Activated CD4-positive, CD25-positive, alpha-beta regulatory T cell (primary cell): ENCODE data around the gene SPSB2.
A peak's percentile ranks its signal among the peaks of the same experiment; 100 is the strongest.
"Not testable (repeated sequence)": the region's sequence is repeated elsewhere in the genome, so short reads cannot be mapped to it uniquely, and the experiment has no call there.

Source experiments
- DNase-seq, 4 experiments: peaks; one replicate each; lab custom pipeline; 2025; lab: John Stamatoyannopoulos, UW

Gene SPSB2, protein sequence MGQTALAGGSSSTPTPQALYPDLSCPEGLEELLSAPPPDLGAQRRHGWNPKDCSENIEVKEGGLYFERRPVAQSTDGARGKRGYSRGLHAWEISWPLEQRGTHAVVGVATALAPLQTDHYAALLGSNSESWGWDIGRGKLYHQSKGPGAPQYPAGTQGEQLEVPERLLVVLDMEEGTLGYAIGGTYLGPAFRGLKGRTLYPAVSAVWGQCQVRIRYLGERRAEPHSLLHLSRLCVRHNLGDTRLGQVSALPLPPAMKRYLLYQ

GRCh38 chr12:6873094-6874014 is at the start of gene SPSB2:
Gene SPSB2 (minus strand): TSS chr12:6873303. CDS start chr12:6872901, 402 bp downstream.
- DNase-seq, result peak; percentile 98 to 99 (median 98)

- DNase-seq, result no peak
These were observed 49.2 kb upstream of the SPSB2 start for GRCh38 chr12:6921996-6922946.

- no peak for DNase-seq
These were observed 48.4 kb upstream of the SPSB2 start for GRCh38 chr12:6921539-6921938.

- no peak for DNase-seq
These were observed 46.5 kb upstream of the SPSB2 start for GRCh38 chr12:6919588-6919987.

DNA sequence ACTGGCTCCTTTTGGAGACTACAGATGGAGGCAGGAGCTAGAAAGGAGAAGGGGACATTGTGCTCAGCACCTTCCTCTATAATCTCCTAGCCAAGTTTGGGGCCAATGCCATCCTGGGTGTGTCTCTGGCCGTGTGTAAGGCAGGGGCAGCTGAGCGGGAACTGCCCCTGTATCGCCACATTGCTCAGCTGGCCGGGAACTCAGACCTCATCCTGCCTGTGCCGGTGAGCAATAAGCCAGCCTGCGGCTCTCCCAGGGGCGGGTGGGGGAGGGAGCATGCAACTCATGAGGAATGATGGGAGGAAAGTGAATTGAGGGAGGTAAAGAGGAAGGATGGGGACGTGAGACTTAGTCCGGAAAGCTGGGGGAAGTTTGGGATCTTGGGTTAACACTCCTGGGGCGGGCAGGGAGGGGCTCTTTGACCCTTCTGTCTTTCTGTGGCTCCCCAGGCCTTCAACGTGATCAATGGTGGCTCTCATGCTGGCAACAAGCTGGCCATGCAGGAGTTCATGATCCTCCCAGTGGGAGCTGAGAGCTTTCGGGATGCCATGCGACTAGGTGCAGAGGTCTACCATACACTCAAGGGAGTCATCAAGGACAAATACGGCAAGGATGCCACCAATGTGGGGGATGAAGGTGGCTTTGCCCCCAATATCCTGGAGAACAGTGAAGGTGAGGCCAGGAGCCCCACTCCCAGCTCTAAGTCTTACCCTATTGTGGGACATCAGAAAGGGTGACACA is 44.6 kb upstream of the SPSB2 start:
- no peak for DNase-seq

- no peak for DNase-seq
These were observed 43.5 kb upstream of the SPSB2 start for GRCh38 chr12:6916426-6917200.

DNA sequence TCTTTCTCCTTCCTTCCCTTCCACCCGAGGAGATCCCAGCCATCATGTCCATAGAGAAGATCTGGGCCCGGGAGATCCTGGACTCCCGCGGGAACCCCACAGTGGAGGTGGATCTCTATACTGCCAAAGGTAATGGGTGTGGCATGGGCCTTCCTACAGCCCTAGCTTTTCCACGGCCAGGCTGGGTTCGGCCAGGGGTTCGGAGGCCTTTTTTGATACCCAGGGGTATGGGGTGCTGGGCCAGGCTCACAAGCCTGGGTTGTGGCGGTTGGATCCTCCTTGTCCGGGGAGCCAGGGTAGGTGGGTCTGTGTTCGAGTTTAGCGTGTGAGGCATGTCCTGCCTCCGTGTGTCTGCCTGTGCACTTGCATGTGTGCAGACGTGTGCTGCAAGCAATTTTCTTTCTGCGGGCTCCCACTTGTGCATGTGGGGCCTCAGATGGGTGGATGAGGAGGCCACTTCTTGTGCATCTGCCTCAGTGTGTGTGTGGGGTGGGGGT is 42.7 kb upstream of the SPSB2 start:
- no peak for DNase-seq

GRCh38 chr12:6914947-6915788 is 42.1 kb upstream of the SPSB2 start:
- DNase-seq, result no peak

DNA sequence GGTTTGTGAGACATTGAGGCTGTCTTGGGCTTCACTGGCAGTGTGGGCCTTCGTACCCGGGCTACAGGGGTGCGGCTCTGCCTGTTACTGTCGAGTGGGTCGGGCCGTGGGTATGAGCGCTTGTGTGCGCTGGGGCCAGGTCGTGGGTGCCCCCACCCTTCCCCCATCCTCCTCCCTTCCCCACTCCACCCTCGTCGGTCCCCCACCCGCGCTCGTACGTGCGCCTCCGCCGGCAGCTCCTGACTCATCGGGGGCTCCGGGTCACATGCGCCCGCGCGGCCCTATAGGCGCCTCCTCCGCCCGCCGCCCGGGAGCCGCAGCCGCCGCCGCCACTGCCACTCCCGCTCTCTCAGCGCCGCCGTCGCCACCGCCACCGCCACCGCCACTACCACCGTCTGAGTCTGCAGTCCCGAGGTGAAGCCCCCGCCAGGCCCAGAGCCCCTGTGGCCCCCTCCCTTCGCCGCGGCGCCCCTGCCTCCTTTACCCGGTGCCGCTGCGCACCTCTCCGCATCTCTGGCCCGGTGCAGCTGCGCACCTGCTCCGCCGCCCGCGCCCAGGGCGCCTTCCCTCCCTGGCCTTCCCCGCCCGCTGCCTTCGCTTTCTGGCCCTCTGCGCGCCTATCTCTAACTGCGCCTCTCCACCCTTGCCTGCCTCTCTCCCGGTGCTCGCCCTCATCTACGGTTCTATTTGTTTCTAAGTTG is 41.3 kb upstream of the SPSB2 start, which contains the start of gene ENO2:
TSS of gene ENO2 (plus strand) at position 335 of the 701 bp plus-strand sequence. CDS start 1,253 bp downstream, outside the sequence.
- peak; percentile 53 to 79 (median 70) for DNase-seq

DNA sequence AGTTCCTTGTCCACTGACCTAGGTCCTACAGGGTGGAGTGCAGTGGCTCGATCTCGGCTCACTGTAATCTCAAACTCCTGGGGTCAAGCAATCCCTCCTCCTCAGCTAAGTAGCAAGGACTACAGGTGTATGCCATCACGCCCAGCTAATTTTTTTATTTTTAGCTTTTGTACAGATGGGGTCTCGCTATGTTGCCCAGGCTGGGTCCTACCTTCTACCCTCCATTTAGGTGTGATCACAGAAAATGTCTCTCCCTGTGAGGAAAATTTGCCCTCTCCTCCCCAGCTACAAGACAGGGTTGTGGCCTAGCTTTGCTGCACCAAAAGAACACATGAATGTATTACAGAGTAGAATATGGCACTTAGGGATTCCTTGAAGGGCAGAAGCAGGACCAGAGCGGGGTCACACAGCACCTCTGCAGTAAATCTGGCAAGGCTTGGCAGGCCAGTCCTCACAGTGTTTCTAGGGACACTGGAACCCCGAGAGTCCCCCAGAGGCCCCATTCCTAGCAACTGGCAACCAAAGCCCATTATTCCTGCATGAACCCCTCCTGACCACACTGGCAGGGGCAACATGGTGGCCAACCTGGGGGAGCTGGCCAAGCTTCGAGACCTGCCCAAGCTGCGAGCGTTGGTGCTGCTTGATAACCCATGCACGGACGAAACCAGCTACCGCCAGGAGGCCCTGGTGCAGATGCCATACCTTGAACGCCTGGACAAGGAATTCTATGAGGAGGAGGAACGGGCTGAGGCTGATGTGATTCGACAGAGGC is 39.2 kb upstream of the SPSB2 start:
- DNase-seq, result no peak

DNA sequence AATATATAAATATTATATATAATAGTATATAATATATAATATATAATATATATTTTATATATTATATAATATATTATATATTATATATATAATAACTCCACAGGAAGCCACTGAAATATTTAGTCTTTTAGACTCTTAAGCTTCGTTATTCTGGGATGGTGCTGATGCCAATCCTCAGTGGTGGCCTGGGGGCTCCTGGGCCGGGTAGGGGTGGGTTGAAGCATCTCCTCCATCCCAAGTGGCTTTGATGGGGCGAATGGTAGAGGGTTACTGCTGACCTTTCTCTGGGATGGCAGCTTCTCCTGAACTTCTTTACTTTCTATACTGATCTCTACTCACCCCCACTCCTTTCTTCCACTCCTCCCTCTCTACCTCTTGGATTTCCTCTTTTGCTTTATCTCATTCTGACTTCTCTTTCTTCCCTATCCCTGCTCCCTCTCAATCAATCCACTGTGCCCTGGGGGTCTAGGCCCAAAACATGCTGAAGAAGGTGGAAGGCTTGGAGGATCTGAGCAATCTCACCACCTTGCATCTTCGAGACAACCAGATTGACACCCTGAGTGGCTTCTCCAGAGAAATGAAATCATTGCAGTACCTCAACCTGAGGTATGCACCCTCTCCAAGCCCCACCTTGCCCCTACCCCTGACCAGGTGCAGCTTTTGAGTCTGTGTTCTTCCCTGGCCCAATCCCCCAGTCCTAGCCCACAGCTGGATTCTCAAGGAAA is 36.5 kb upstream of the SPSB2 start:
- no peak for DNase-seq

DNA sequence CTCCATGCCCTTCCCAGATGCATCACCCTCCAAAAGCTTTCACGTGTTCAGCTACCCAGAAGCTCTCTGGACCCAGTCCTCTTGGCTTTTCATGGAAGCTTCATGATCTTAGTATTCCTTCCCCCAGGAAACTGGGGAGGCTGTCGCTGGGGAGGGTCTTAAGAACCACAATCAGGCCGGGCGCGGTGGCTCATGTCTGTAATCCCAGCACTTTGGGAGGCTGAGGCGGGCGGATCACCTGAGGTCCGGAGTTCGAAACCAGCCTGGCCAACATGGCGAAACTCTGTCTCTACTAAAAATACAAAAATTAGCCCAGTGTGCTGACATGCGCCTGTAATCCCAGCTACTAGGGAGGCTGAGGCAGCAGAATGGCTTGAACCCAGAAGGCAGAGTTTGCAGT is 35.0 kb upstream of the SPSB2 start:
- not testable (repeated sequence) for DNase-seq

GRCh38 chr12:6905414-6906040 is 32.4 kb upstream of the SPSB2 start:
- DNase-seq, result no peak

- peak; percentile 92 to 95 (median 94) for DNase-seq
These were observed 31.5 kb upstream of the SPSB2 start, which contains the start of gene LRRC23 for GRCh38 chr12:6904280-6905276. Gene LRRC23 (plus strand): TSS chr12:6904822. CDS start chr12:6905634, 812 bp downstream.

DNA sequence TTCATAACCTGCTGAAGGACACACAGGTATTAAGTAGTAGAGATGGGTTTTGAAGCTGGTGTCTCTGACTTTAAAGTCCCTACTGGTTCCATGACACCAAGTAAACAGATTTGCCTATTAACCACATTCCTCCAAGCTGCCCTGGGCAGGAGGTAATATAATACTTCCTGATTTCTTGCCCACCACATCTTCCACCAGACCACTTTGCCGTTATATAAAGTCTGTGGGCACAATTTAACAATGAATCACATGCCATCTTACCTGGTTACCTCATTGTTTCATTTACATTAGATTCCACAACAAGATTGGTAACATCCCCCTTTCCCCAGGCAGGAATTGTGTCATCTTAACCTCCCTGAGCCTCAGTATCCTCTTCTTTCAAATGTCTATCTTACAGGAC is 30.6 kb upstream of the SPSB2 start:
- DNase-seq, result no peak
